ENCODE data around the gene FAM20A. TPM values are rescaled to one million over a fixed set of nuclear protein-coding genes. Genes with fewer than 3 reads are reported as not detected.

FAM20A gene
- total RNA-seq, 2 experiments from 2014 or later = not detected

DNA sequence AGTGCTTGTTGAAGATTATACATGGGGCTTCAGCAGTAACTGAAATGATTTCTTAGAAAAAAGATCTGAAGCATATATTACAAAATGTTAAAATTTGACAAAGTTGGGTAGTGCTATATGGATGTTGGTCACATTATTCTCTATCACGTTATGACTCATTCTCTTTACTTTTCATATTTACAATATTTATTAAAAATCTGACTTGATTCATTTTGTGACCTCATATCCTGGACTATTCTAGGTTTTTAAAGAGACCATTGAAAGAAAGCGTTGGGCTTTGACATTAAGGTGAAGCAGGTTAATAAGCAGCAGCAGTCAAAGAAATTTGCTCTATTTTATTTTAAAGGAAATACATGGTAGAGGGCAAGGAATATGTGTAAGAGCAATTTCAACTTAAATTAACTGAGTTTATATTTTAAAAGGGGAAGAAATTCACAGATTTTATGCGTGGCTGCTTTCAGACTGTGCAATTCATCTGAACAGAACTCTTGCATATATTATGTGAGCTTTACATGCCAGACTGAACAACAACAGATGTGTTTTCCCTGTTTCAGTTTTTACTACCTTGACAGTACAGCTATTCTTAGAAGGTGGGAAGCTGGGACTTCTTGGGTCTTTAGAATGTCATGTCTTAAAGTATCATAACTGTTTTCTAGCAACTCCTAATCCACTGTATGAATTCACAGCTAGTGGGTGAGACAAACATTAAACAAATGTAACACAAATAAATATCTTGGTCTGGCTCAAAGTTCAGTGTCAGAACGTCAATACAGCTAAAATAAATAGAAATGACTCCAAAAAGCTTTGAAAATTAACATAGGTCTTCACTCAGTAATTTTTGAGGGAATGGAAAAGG, 10.4 kb upstream of the FAM20A start:
- no peak overlapping the region for H3K4me3 Mint-ChIP-seq
- H3K27me3 Mint-ChIP-seq = peaks cover 36% of the 10 kb centered on the region
- H3K4me1 Mint-ChIP-seq (ENCODE audit: low read depth) = no peaks in the 10 kb centered on the region
- peaks cover 4% of the 10 kb centered on the region for H3K36me3 Mint-ChIP-seq (ENCODE audit: low read depth)
- intact Hi-C loops (cut with DNase I, micrococcal nuclease) = no loop called here
- peaks cover 14% of the 10 kb centered on the region for H3K9me3 Mint-ChIP-seq
- peaks cover 0 to 38% of the 10 kb centered on the region in 2 experiments for H3K9me3 ChIP-seq (ENCODE audit: control insufficient read depth in 1 of 2, insufficient read depth in 1 of 2, low read length in 2 of 2)
- H3K4me3 ChIP-seq (ENCODE audit: low read length) = no peak overlapping the region
- no peak for TF ChIP-seq CTCF (IDR thresholded peaks at IDR 0.05)
- H3K36me3 ChIP-seq (ENCODE audit: insufficient read depth, low read length) = no peaks in the 10 kb centered on the region
- DNase-seq (no peak), ATAC-seq (ENCODE audit: poor library complexity) (no peak)
- ChIA-PET CTCF (no interaction called here), POLR2A (no interaction called here)
- peaks cover 0 to 12% of the 10 kb centered on the region in 2 experiments for H3K27me3 ChIP-seq (ENCODE audit: control insufficient read depth in 1 of 2, insufficient read depth in 2 of 2, low read length in 2 of 2)
- no peak overlapping the region for H3K27ac Mint-ChIP-seq
- H3K27ac ChIP-seq (ENCODE audit: low read depth in 1 of 2, low read length in 2 of 2) = no peak overlapping the region
- no peaks in the 10 kb centered on the region for H3K4me1 ChIP-seq (ENCODE audit: insufficient read depth, low read length)

DNA sequence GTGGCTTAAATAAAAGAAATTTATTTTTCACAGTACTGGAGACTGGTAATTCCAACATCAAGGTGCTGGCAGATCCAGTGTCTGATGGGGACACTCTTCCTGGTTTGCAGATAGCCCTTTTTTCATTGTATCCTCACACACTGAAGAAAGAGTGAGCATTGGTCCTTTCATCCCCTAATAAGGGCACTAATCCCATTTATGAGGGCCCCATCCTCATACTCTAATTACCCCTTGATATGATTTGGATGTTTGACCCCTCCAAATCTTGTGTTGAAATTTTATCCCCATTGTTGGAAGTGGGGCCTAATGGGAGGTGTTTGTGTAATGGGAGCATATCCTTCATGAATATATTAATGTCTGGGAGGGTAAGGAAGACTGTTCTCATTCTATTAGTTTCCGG, 9.4 kb upstream of the FAM20A start:
- H3K36me3 ChIP-seq (ENCODE audit: insufficient read depth, low read length) = no peaks in the 10 kb centered on the region
- H3K27ac ChIP-seq (ENCODE audit: low read depth in 1 of 2, low read length in 2 of 2) = no peak overlapping the region
- ChIA-PET POLR2A (no interaction called here), CTCF (no interaction called here)
- Mint-ChIP-seq H3K36me3 (ENCODE audit: low read depth) (peaks cover 4% of the 10 kb centered on the region), H3K27me3 (peaks cover 41% of the 10 kb centered on the region), H3K4me1 (ENCODE audit: low read depth) (no peaks in the 10 kb centered on the region), H3K27ac (no peak overlapping the region), H3K9me3 (peaks cover 16% of the 10 kb centered on the region), H3K4me3 (no peak overlapping the region)
- TF ChIP-seq CTCF (IDR thresholded peaks at IDR 0.05) = no peak
- intact Hi-C loops (cut with DNase I, micrococcal nuclease) = no loop called here
- peaks cover 0 to 38% of the 10 kb centered on the region in 2 experiments for H3K9me3 ChIP-seq (ENCODE audit: control insufficient read depth in 1 of 2, insufficient read depth in 1 of 2, low read length in 2 of 2)
- H3K27me3 ChIP-seq (ENCODE audit: control insufficient read depth in 1 of 2, insufficient read depth in 2 of 2, low read length in 2 of 2) = peaks cover 0 to 17% of the 10 kb centered on the region in 2 experiments
- ATAC-seq (ENCODE audit: poor library complexity) (no peak), DNase-seq (no peak)
- H3K4me3 ChIP-seq (ENCODE audit: low read length) = no peak overlapping the region
- no peaks in the 10 kb centered on the region for H3K4me1 ChIP-seq (ENCODE audit: insufficient read depth, low read length)

GRCh38 chr17:68608515-68609130, 7.5 kb upstream of the FAM20A start:
- ATAC-seq (ENCODE audit: poor library complexity) (no peak), DNase-seq (no peak)
- Mint-ChIP-seq H3K36me3 (ENCODE audit: low read depth) (peaks cover 4% of the 10 kb centered on the region), H3K27me3 (peaks cover 46% of the 10 kb centered on the region), H3K9me3 (peaks cover 16% of the 10 kb centered on the region), H3K4me1 (ENCODE audit: low read depth) (no peaks in the 10 kb centered on the region), H3K4me3 (no peak overlapping the region), H3K27ac (no peak overlapping the region)
- Histone ChIP-seq H3K4me3 (ENCODE audit: low read length) (no peak overlapping the region), H3K27me3 (ENCODE audit: control insufficient read depth in 1 of 2, insufficient read depth in 2 of 2, low read length in 2 of 2) (peaks cover 2 to 17% of the 10 kb centered on the region in 2 experiments), H3K9me3 (ENCODE audit: control insufficient read depth in 1 of 2, insufficient read depth in 1 of 2, low read length in 2 of 2) (peaks cover 0 to 38% of the 10 kb centered on the region in 2 experiments), H3K27ac (ENCODE audit: low read depth in 1 of 2, low read length in 2 of 2) (no peak overlapping the region), H3K4me1 (ENCODE audit: insufficient read depth, low read length) (no peaks in the 10 kb centered on the region), H3K36me3 (ENCODE audit: insufficient read depth, low read length) (no peaks in the 10 kb centered on the region)
- intact Hi-C loops (cut with DNase I, micrococcal nuclease) = no loop called here
- no peak for TF ChIP-seq CTCF (IDR thresholded peaks at IDR 0.05)
- CTCF ChIA-PET = no interaction called here
- POLR2A ChIA-PET = no interaction called here

All from CD4-positive, alpha-beta T cell (primary cell).